ENCODE measurements around the gene KBTBD7.

The KBTBD7 gene, protein sequence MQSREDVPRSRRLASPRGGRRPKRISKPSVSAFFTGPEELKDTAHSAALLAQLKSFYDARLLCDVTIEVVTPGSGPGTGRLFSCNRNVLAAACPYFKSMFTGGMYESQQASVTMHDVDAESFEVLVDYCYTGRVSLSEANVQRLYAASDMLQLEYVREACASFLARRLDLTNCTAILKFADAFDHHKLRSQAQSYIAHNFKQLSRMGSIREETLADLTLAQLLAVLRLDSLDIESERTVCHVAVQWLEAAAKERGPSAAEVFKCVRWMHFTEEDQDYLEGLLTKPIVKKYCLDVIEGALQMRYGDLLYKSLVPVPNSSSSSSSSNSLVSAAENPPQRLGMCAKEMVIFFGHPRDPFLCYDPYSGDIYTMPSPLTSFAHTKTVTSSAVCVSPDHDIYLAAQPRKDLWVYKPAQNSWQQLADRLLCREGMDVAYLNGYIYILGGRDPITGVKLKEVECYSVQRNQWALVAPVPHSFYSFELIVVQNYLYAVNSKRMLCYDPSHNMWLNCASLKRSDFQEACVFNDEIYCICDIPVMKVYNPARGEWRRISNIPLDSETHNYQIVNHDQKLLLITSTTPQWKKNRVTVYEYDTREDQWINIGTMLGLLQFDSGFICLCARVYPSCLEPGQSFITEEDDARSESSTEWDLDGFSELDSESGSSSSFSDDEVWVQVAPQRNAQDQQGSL

DNA sequence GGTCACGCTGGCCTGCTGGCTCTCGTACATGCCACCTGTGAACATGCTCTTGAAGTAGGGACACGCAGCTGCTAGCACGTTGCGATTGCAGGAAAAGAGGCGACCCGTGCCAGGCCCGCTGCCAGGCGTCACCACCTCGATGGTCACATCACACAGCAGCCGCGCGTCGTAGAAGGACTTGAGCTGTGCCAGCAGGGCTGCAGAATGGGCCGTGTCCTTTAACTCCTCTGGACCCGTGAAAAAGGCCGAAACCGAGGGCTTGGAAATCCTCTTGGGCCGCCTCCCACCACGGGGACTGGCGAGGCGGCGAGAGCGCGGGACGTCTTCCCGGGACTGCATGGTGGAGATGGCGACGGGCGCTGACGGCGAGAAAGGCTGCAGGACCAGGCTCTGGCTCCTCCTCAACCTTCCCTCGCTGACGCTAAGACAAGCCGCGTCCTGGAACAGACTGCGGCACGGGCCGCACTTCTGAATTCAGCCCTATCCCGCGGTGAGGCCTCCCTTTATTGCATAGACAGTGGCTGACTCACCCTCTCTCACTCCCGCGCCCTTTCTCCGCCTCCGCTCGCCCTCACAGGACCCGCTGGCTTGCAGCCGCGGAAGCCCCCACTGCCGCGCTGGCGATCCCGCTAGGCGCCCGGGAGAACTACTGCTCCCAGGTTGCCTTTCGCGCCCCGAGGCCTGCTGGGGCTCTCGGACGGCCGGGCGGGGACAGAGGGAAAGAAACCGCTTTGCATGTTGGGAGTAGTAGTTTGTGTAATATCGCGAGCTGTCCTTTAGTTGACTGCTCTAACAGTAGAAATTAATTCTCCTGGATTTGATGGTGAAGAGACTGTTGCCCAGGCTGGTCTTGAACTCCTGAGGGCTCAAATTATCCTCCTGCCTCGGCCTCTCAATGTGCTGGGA is at the start of gene KBTBD7:
Gene KBTBD7, minus strand, starts transcription at position 651 of the 906 bp plus-strand sequence. Its CDS starts 312 bp downstream, at position 339.
- DNase-seq, result peak; percentile 91

- DNase-seq, result no peak
Measured at GRCh38 chr13:41241626-41242025, 47.3 kb upstream of the KBTBD7 start.

DNA sequence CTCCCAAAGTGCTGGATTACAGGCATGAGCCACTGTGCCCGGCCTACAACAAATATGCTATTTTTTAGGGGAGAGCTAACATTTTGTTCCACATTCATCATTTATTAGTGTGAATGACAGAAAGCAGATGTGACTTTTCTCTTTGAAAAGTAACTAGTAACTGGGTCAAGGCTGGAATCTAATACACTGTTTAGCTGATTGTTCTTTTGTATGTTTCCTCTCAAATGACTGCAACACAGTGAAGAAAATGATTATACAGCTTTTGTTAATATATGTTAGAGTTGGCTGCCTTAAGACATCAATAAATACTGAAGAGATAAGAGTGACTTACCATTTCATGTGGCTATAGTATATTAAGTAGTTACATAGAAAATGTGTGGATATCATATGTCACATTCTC is 42.0 kb upstream of the KBTBD7 start:
- no peak for DNase-seq

- DNase-seq, result no peak
Measured at GRCh38 chr13:41232578-41233480, 38.5 kb upstream of the KBTBD7 start.

DNA sequence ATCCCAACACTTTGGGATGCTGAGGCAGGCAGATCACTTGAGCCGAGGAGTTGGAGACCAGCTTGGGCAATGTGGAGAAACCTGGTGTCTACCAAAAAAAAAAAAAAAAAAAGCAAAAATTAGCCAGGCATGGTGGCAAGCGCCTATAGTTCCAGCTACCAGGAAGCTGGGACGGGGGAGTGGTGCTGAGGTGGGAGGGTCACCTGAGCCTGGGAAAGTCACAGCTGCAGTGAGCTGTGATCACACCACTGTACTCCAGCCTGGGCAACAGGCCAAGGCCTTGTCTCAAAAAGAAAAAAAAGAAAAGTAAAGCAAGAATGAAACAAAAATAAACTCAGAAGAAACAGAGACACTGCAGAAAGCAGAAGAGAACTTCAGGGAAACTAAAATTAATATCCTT is 37.4 kb upstream of the KBTBD7 start:
- no peak for DNase-seq

DNA sequence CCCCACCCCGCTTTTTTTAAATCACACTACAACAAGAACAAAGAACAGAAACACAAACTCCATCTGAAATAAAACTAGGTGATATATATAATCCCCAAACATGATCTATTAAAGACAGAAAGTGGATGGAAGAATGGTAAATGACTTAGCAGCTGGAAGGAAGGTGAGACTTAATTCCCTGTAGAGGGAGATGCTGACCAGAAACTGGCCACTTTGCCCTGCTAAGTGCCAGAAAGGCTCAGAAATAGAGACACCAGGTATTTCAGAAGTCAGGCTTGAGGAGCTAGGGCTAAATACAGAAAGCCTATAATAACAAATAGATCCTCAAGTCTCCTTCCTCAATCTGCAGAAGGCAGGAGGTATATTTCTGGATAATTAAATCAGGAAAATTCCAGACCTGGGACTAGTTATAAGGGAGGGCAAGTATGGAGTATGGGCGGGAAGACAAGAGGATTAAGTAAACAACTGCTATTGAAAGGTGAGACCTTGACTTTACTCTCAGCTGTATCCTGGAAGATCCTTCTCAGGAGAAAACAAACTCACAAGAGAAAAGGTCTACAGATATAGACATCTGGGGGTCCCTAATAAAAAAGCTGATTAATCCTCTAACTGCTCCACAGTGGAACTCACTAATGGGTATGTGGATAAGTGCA is 36.8 kb upstream of the KBTBD7 start:
- DNase-seq, result no peak

DNA sequence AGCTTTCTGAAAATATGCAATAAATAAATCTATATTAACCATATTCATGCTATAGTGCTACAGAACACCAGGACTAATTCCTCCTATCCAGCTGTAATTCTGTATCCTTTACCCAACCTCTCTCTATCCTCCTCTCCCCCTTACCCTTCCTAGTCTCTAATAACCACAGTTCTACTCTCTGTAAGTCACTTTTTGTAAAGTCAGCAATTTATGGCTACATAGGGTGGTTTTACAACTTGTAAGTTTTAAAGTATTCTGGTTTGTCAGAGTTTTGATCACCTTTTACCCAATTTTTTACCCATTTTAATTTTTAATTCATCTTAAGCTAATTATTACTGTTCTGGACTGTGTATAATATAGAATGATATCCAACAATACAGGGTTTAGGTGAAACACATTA is 35.0 kb upstream of the KBTBD7 start:
- DNase-seq, result no peak

- no peak for DNase-seq
Measured at GRCh38 chr13:41224113-41225110, 30.0 kb upstream of the KBTBD7 start.

DNA sequence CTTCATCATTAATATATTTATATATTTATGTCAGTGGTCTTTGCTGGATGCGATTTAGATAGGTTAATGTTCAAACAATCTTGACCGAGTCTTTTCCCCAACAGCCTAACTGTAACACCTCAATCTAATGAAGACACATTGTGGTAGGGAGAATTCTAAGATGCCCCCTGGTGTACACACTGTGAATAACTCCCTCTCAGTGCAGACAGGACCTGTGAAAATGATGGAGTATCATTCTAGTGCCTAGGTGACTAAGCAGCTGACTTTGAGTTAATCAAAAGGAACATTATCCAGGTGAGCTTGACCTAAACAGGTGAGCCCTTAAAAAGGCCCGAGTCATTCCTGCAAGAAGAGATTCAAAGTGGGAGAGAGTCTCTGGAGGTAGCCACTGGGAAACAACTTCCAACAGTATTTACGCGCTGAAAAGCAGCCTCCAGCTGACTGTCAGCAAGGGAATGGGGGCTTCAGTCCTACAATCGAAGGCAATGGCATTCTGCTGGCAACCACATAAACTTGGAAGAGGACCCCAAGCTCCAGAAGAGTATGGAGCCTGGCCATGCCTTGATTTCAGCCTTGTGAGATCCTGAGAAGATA is 28.0 kb upstream of the KBTBD7 start:
- DNase-seq, result peak; percentile 71

- DNase-seq, result no peak
Measured at GRCh38 chr13:41220401-41220800, 26.0 kb upstream of the KBTBD7 start.

DNA sequence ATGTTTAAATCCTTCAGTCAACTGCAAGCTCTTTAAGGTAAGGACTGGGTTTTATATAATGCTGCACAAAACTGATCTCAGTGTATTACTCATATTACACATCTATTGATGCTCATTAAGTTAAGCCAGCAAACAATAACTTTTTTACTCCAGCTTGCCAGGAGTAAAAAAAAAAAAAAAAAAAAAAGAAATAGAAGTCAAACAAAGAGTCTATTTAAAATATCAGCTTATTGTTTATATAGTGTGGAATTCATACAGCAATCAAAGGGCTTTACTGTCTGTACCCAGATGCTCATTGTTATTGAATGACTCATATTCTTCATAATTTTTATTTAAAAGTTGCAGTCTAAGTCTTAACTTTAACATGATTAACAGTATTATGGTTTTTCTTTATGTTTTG is 21.8 kb upstream of the KBTBD7 start:
- DNase-seq, result no peak

- DNase-seq, result no peak
Measured at GRCh38 chr13:41213919-41214318, 19.6 kb upstream of the KBTBD7 start.

- no peak for DNase-seq
Measured at GRCh38 chr13:41213316-41213715, 18.9 kb upstream of the KBTBD7 start.

- no peak for DNase-seq
Measured at GRCh38 chr13:41212881-41213280, 18.5 kb upstream of the KBTBD7 start.

DNA sequence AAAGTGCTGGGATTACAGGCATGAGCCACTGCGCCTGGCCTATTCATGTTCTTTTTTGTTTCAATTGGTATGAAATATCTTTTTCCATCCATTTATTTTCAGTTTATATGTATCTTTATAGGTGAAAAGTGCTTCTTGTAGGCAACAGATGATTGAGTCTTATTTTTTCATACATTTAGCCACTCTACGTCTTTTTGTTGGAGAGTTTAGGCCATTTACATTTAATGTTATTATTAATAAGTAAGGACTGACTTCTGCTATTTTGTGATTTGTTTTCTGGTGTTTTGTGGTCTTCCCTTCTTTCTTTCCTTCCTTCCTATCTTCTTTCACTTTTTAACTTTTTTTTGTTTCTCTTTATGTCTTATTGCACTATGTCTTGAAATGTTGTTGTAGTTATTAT is 16.7 kb upstream of the KBTBD7 start:
- no peak for DNase-seq

- no peak for DNase-seq
Measured at GRCh38 chr13:41206467-41206866, 12.1 kb upstream of the KBTBD7 start.

DNA sequence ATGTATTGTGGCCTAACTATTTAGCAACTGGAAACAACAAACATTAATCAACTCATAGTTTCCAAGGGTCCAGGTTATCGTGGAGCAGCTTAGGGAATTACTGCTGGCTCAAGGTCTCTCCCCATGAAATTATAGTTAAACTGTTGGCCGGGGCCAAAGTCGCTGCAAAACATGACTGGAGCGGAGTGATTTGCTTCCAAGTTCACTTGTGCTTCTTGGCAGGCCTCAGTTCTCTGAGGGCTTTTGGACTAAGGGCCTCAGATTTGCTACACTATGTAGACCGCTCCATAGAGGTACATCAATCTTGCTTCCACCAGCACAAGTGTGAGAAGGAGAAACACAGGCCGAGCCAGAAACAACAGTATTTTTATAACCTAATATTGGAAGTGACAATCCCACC is 9.4 kb upstream of the KBTBD7 start:
- no peak for DNase-seq

DNA sequence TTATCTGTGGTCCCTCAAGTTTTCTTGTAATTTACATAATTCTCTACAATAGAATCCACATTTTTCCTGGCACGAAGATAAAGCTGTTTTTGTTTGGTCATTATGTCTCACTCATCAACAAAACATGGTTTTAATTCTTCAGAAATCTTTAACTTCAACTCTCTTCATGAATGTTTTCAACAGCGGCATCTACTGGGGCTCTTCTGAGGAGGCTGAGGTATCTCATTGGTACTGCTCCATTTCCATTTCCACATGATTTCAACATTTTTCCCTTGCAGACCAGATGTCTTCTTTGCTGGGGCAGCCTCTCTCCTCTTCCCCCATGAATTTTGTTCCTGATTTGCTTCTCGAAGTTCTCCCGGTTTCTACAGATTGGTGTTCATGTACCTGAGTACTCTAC is 5.8 kb upstream of the KBTBD7 start:
- DNase-seq, result no peak

DNA sequence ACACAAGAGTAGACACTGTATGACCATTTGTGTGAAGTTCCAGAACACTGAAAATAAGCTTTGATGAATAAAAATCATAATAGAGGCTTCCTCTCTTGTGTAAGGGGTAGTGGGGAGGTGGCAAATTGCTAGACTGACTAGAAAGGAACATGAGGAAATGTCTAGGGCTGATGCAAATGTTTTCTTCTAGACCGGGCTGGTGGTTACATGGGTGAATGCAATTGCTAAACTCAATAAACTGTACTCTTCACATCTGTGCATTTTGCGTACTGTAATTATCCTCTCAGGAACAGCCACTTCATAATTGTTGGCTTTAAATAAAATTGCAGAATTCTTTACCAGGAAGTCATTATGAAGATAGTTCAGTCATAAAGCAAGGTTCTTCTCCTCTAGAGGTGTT is 5.2 kb upstream of the KBTBD7 start:
- no peak for DNase-seq

- DNase-seq, result no peak
Measured at GRCh38 chr13:41199079-41199478, 4.7 kb upstream of the KBTBD7 start.
